GM10266 (cell line): Measurements from ENCODE around the gene MYEOV.

Experiments
- DNase-seq: peaks from one replicate; pipeline ENCODE4 v3.0.0; 2012; ENCODE audit errors: extremely low spot score
- CTCF ChIP-seq: IDR thresholded peaks from 2 replicates; pipeline ENCODE4 v1.5.1; 2012; ENCODE audit warnings: mild to moderate bottlenecking, low read depth; ENCODE audit not compliant: control insufficient read depth, insufficient read depth; ENCODE audit errors: missing control alignments

Gene MYEOV

GRCh38 chr11:69293819-69294505 is at the start of gene MYEOV:
Gene MYEOV (plus strand): TSS chr11:69294155. CDS start chr11:69295355, 1,200 bp downstream.
- peak; percentile 72 for DNase-seq
- TF ChIP-seq CTCF = no peak

GRCh38 chr11:69244266-69244665 is 49.7 kb upstream of the MYEOV start:
- TF ChIP-seq CTCF = no peak
- DNase-seq = no peak

GRCh38 chr11:69245041-69245440 is 48.9 kb upstream of the MYEOV start:
- TF ChIP-seq CTCF = no peak
- no peak for DNase-seq

- TF ChIP-seq CTCF = no peak
- DNase-seq = no peak
These were observed 48.2 kb upstream of the MYEOV start for GRCh38 chr11:69245491-69246345.

- DNase-seq = no peak
- no peak for TF ChIP-seq CTCF
These were observed 44.4 kb upstream of the MYEOV start for GRCh38 chr11:69249311-69250185.

- DNase-seq = no peak
- TF ChIP-seq CTCF = no peak
These were observed 43.5 kb upstream of the MYEOV start for GRCh38 chr11:69250186-69251056.
